ENCODE data around the gene SLC18A3.

DNA sequence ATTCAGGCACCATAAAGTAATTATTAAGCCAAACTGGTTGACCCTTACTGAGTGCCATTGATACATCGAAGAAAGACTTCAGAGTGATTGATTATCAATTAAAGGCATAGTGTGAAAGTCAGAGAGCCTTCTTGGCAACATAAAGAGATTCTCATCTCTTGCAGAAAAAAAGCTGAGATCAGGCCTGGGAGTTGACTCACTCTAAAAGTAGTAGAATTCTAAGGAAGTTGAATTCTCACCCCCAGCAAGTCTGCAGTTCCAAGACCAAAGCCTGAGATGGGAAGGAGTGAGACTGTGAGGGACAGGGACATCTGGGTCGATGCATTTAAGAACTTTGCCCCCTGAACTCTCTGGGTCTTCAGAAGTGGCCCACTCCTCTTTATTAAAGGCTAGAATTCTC lies 49.6 kb upstream of the SLC18A3 start:
- TF ChIP-seq, protein P1, sequence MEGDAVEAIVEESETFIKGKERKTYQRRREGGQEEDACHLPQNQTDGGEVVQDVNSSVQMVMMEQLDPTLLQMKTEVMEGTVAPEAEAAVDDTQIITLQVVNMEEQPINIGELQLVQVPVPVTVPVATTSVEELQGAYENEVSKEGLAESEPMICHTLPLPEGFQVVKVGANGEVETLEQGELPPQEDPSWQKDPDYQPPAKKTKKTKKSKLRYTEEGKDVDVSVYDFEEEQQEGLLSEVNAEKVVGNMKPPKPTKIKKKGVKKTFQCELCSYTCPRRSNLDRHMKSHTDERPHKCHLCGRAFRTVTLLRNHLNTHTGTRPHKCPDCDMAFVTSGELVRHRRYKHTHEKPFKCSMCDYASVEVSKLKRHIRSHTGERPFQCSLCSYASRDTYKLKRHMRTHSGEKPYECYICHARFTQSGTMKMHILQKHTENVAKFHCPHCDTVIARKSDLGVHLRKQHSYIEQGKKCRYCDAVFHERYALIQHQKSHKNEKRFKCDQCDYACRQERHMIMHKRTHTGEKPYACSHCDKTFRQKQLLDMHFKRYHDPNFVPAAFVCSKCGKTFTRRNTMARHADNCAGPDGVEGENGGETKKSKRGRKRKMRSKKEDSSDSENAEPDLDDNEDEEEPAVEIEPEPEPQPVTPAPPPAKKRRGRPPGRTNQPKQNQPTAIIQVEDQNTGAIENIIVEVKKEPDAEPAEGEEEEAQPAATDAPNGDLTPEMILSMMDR (IDR thresholded peaks at IDR 0.05; ENCODE audit: low read length), result no peak
- no peak for TF ChIP-seq EZH2 (IDR thresholded peaks at IDR 0.05; ENCODE audit: borderline replicate concordance, low read length)
